Transverse colon (tissue), 4 donors: ENCODE measurements around the gene SHC4.
"Not testable (repeated sequence)": the region's sequence is repeated elsewhere in the genome, so short reads cannot be mapped to it uniquely, and the experiment has no call there.

ENCODE experiments used
- EP300 ChIP-seq: sonication (generic); formaldehyde crosslinking; IDR thresholded peaks from one replicate; pipeline ENCODE4 v1.6.1; 2017; ENCODE audit warnings: antibody characterized with exemption, low read depth
- POLR2A ChIP-seq: fragments of 450-650 bp; IDR thresholded peaks from one replicate; pipeline ENCODE4 v1.6.1; 2016; ENCODE audit warnings: antibody characterized with exemption, mild to moderate bottlenecking, moderate library complexity
- POLR2AphosphoS5 ChIP-seq, 3 donors: sonication (generic); formaldehyde crosslinking; IDR thresholded peaks; one replicate each; pipeline ENCODE4 v1.6.1; 2016; ENCODE audit warnings: antibody characterized with exemption in 3 of 3
- TF ChIP-seq, protein P1 (sequence below), 5 experiments: fragments of 200-600 bp in 3 of 5; fragments of 450-650 bp in 2 of 5; sonication (generic) in 3 of 5; IDR thresholded peaks; 1 replicate in 2 of 5; 2 replicates in 3 of 5; pipeline ENCODE4 v1.5.1; 2016 to 2017; ENCODE audit warnings: antibody characterized with exemption in 5 of 5, inconsistent platforms in 3 of 5, mild to moderate bottlenecking in 2 of 5, moderate library complexity in 1 of 5

DNA sequence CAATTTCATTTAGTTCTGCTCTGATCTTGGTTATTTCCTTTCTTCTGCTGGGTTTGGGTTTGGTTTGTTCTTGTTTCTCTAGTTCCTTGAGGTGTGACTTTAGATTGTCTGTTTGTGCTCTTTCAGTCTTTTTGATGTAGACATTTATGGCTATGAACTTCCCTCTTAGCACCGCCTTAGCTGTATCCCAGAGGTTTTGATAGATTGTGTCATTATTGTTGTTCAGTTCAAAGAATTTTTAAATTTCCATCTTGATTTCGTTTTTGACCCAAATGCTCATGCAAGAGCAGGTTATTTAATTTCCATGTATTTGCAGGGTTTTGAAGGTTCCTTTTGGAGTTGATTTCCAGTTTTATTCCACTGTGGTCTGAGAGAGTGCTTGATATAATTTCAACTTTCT lies 53.2 kb downstream of the SHC4 start:
- TF ChIP-seq, protein P1, sequence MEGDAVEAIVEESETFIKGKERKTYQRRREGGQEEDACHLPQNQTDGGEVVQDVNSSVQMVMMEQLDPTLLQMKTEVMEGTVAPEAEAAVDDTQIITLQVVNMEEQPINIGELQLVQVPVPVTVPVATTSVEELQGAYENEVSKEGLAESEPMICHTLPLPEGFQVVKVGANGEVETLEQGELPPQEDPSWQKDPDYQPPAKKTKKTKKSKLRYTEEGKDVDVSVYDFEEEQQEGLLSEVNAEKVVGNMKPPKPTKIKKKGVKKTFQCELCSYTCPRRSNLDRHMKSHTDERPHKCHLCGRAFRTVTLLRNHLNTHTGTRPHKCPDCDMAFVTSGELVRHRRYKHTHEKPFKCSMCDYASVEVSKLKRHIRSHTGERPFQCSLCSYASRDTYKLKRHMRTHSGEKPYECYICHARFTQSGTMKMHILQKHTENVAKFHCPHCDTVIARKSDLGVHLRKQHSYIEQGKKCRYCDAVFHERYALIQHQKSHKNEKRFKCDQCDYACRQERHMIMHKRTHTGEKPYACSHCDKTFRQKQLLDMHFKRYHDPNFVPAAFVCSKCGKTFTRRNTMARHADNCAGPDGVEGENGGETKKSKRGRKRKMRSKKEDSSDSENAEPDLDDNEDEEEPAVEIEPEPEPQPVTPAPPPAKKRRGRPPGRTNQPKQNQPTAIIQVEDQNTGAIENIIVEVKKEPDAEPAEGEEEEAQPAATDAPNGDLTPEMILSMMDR (IDR thresholded peaks at IDR 0.05): not testable (repeated sequence)
- not testable (repeated sequence) for TF ChIP-seq POLR2A; EP300; POLR2AphosphoS5 (IDR thresholded peaks at IDR 0.05)
